ENCODE results near the gene RPGRIP1.
"Not testable (repeated sequence)": the region's sequence is repeated elsewhere in the genome, so short reads cannot be mapped to it uniquely, and the experiment has no call there.

- TF ChIP-seq E2F1 (CRISPR knock-in tag; IDR thresholded peaks at IDR 0.05); ZNF121 (CRISPR knock-in tag; IDR thresholded peaks at IDR 0.05); ATF1 (CRISPR knock-in tag; IDR thresholded peaks at IDR 0.05); TEAD4 (CRISPR knock-in tag; IDR thresholded peaks at IDR 0.05); ZBTB21 (CRISPR knock-in tag; IDR thresholded peaks at IDR 0.05; ENCODE audit: borderline replicate concordance); NFE2L1 (CRISPR knock-in tag; IDR thresholded peaks at IDR 0.05); ZNF423 (CRISPR knock-in tag; IDR thresholded peaks at IDR 0.05); GABPB1 (CRISPR knock-in tag; IDR thresholded peaks at IDR 0.05); ZNF232 (CRISPR knock-in tag; IDR thresholded peaks at IDR 0.05); JUN (CRISPR knock-in tag; IDR thresholded peaks at IDR 0.05); CREM (CRISPR knock-in tag; IDR thresholded peaks at IDR 0.05): not testable (repeated sequence)
- TF ChIP-seq, protein P1, sequence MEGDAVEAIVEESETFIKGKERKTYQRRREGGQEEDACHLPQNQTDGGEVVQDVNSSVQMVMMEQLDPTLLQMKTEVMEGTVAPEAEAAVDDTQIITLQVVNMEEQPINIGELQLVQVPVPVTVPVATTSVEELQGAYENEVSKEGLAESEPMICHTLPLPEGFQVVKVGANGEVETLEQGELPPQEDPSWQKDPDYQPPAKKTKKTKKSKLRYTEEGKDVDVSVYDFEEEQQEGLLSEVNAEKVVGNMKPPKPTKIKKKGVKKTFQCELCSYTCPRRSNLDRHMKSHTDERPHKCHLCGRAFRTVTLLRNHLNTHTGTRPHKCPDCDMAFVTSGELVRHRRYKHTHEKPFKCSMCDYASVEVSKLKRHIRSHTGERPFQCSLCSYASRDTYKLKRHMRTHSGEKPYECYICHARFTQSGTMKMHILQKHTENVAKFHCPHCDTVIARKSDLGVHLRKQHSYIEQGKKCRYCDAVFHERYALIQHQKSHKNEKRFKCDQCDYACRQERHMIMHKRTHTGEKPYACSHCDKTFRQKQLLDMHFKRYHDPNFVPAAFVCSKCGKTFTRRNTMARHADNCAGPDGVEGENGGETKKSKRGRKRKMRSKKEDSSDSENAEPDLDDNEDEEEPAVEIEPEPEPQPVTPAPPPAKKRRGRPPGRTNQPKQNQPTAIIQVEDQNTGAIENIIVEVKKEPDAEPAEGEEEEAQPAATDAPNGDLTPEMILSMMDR (IDR thresholded peaks at IDR 0.05) = not testable (repeated sequence)
- TF ChIP-seq, protein P2, sequence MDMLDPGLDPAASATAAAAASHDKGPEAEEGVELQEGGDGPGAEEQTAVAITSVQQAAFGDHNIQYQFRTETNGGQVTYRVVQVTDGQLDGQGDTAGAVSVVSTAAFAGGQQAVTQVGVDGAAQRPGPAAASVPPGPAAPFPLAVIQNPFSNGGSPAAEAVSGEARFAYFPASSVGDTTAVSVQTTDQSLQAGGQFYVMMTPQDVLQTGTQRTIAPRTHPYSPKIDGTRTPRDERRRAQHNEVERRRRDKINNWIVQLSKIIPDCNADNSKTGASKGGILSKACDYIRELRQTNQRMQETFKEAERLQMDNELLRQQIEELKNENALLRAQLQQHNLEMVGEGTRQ (CRISPR knock-in tag; IDR thresholded peaks at IDR 0.05) = not testable (repeated sequence)
- TF ChIP-seq, protein P3, sequence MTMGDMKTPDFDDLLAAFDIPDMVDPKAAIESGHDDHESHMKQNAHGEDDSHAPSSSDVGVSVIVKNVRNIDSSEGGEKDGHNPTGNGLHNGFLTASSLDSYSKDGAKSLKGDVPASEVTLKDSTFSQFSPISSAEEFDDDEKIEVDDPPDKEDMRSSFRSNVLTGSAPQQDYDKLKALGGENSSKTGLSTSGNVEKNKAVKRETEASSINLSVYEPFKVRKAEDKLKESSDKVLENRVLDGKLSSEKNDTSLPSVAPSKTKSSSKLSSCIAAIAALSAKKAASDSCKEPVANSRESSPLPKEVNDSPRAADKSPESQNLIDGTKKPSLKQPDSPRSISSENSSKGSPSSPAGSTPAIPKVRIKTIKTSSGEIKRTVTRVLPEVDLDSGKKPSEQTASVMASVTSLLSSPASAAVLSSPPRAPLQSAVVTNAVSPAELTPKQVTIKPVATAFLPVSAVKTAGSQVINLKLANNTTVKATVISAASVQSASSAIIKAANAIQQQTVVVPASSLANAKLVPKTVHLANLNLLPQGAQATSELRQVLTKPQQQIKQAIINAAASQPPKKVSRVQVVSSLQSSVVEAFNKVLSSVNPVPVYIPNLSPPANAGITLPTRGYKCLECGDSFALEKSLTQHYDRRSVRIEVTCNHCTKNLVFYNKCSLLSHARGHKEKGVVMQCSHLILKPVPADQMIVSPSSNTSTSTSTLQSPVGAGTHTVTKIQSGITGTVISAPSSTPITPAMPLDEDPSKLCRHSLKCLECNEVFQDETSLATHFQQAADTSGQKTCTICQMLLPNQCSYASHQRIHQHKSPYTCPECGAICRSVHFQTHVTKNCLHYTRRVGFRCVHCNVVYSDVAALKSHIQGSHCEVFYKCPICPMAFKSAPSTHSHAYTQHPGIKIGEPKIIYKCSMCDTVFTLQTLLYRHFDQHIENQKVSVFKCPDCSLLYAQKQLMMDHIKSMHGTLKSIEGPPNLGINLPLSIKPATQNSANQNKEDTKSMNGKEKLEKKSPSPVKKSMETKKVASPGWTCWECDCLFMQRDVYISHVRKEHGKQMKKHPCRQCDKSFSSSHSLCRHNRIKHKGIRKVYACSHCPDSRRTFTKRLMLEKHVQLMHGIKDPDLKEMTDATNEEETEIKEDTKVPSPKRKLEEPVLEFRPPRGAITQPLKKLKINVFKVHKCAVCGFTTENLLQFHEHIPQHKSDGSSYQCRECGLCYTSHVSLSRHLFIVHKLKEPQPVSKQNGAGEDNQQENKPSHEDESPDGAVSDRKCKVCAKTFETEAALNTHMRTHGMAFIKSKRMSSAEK (CRISPR knock-in tag; IDR thresholded peaks at IDR 0.05; ENCODE audit: borderline replicate concordance) = not testable (repeated sequence)
Measured at GRCh38 chr14:21281917-21282316, 2.0 kb downstream of the RPGRIP1 start.

All from WTC11 (cell line).